GM12874 (cell line): Measurements from ENCODE around the gene DYNLT5.

ENCODE experiments used
- CTCF ChIP-seq: IDR thresholded peaks from 2 replicates; pipeline ENCODE4 v1.5.1; 2011; ENCODE audit warnings: low read depth, mild to moderate bottlenecking, control low read depth, low read length, moderate library complexity; ENCODE audit not compliant: insufficient read depth

The DYNLT5 gene

GRCh38 chr1:66778266-66778665, 26.0 kb downstream of the DYNLT5 start:
- no peak for TF ChIP-seq CTCF

GRCh38 chr1:66778969-66779368, 26.7 kb downstream of the DYNLT5 start:
- no peak for TF ChIP-seq CTCF

- no peak for TF ChIP-seq CTCF
Observed at GRCh38 chr1:66779475-66780078, 27.3 kb downstream of the DYNLT5 start.

GRCh38 chr1:66787641-66788040, 35.4 kb downstream of the DYNLT5 start:
- no peak for TF ChIP-seq CTCF

- TF ChIP-seq CTCF, result no peak
Observed at GRCh38 chr1:66788231-66788939, 36.1 kb downstream of the DYNLT5 start.

- TF ChIP-seq CTCF, result no peak
Observed at GRCh38 chr1:66791621-66792610, 39.7 kb downstream of the DYNLT5 start.

- TF ChIP-seq CTCF, result no peak
Observed at GRCh38 chr1:66809245-66809644, 57.0 kb downstream of the DYNLT5 start.
